Fibroblast of the aortic adventitia (primary cell): Measurements from ENCODE around the gene MICU1. TPM values are rescaled to one million over a fixed set of nuclear protein-coding genes. Genes with fewer than 3 reads are reported as not detected.

ENCODE experiments used
- DNase-seq: peaks from one replicate; pipeline ENCODE4 v3.0.0-alpha.2; 2010; ENCODE audit warnings: low read depth
- H3K4me3 ChIP-seq: 2 replicates; pipeline ENCODE4 v1.5.1; 2011; ENCODE audit warnings: low read depth, mild to moderate bottlenecking, control low read depth, low read length, moderate library complexity
- total RNA-seq: library from RNA; depleted of rRNA; stranded (reverse); fragments of >200 nt; gene quantifications from 2 replicates; pipeline ENCODE4 v1.2.3, GENCODE V29; 2012; ENCODE audit warnings: low replicate concordance
- TF ChIP-seq, protein P1 (sequence below): IDR thresholded peaks from 2 replicates; pipeline ENCODE4 v1.5.1; 2011; ENCODE audit warnings: mild to moderate bottlenecking, low read length, control low read depth, inconsistent platforms; ENCODE audit not compliant: insufficient read depth

Gene MICU1
- total RNA-seq, 1 donor = 58.3 TPM

DNA sequence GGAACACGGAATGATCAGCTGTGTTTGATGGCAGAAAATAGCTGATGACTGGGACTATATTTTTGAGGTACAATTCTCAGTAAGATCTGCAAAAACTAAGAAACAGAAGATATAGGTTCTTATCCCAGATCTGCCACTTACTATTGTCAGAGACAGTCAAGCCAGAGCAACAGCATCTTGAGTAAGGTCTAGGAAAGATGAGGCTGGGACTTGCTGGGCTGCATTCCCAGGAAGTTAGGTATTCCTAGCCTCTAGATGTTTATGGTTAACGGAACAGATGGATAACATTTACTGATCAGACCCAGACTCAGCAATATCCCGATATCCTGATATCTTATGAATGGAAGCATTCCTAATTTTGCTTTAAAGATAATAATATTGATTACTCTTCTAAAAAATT lies 202.5 kb downstream of the MICU1 start:
- H3K4me3 ChIP-seq = no peak overlapping the region
- DNase-seq = no peak
- TF ChIP-seq, protein P1, sequence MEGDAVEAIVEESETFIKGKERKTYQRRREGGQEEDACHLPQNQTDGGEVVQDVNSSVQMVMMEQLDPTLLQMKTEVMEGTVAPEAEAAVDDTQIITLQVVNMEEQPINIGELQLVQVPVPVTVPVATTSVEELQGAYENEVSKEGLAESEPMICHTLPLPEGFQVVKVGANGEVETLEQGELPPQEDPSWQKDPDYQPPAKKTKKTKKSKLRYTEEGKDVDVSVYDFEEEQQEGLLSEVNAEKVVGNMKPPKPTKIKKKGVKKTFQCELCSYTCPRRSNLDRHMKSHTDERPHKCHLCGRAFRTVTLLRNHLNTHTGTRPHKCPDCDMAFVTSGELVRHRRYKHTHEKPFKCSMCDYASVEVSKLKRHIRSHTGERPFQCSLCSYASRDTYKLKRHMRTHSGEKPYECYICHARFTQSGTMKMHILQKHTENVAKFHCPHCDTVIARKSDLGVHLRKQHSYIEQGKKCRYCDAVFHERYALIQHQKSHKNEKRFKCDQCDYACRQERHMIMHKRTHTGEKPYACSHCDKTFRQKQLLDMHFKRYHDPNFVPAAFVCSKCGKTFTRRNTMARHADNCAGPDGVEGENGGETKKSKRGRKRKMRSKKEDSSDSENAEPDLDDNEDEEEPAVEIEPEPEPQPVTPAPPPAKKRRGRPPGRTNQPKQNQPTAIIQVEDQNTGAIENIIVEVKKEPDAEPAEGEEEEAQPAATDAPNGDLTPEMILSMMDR = no peak

DNA sequence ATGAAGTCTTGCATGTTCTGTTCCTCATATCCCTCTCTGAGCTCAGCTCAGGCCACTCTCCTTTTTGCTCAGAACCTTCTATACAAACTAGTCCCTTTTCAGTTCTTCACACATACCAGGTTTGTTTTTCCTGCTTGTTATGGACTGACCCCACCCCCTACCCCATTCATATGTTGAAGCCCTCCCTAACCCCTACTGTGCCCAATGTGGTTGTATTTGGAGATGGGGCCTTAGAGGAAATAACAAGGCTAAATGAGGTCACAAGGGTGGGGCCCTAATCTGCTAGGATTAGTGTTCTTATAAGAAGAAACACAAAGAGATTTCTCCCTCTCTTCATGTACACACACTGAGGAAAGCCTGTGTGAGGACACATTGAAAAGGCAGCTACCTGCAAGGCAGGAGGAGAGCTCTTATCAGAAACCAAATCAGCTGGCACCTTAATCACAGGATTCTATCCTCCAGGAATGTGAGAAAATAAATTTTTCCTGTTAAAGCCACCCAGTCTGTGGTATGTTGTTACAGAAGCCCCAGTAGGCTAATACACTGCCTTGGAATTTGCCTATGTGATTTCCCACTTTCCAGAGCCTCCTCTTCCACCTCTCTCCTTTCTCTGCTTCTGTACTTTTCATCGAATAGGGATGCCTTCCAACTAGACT lies 203.9 kb downstream of the MICU1 start:
- DNase-seq = no peak
- TF ChIP-seq, protein P1 = no peak
- no peak overlapping the region for H3K4me3 ChIP-seq

DNA sequence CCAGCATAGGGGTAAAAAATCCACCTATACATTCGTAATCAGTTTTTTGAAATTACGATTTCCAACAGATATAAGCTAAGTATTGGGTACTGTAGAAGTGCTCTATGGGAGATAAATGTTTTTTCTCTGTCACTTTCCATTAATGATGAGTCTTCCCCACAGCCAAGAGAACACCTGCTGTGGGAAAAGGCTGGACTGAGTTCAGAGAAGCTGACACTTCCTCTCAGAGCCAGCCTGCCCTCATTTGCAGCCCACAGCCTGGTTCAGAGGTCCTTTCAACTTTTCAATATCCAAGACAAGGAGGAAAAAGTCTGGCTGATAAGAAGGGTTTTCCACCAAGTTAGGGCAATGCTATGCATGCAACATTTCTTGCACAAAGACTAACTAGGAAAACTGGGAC lies 206.6 kb downstream of the MICU1 start:
- TF ChIP-seq, protein P1 = no peak
- no peak overlapping the region for H3K4me3 ChIP-seq
- no peak for DNase-seq

DNA sequence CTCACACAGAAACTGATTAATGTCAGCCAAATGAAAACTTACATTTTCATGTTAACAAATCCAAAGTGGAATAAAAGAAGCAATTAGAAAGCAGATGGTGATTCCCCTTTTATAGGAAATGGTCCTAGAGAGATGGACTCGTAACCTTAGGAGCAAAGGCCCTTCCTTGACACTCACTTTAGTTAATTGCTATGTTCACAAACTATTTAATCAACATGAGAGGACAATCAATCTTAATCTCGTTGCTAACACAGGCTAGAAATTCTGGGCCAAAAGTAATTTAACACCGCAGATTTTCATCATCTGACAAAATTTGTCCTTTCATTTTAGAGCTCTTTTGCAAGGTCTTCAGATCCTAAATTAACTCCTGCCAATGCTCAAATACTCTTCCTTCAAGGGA lies 207.2 kb downstream of the MICU1 start:
- H3K4me3 ChIP-seq = no peak overlapping the region
- TF ChIP-seq, protein P1 = no peak
- no peak for DNase-seq

DNA sequence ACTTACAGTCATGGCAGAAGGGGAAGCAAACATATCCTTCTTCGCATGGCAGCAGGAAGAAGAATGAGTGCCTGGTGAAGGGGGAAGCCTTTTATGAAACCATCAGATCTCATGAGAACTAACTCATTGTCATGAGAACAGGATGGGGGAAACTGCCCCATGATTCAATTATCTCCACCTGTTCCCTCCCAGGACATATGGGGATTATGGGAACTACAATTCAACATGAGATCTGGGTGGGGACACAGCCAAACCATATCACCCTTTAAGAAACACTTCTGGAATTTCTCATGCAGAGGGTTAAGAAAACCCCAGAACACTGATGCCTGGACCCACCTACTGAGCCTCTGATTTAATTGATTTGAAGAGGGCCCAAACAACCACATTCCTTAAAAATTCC lies 207.9 kb downstream of the MICU1 start:
- no peak overlapping the region for H3K4me3 ChIP-seq
- TF ChIP-seq, protein P1 = no peak
- no peak for DNase-seq

DNA sequence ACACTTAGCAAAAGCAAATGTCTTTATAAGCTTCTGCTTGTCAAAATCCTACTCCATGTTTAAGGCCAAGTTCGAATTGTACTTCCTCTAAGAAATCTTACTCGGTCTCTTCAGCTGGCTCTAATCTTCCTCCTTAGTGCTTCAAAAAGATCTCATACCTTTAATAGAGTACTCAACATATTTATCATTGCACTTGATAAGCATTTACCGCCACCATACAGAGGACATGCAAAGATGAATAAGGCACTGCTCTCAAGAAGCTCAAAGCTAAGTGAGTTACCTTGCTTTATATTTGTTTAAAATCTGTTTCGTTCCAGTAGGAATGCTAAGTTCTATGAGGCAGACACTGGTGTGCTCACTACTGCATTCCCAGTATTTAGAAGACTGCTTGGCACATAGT lies 209.2 kb downstream of the MICU1 start:
- no peak overlapping the region for H3K4me3 ChIP-seq
- TF ChIP-seq, protein P1 = no peak
- DNase-seq = no peak

DNA sequence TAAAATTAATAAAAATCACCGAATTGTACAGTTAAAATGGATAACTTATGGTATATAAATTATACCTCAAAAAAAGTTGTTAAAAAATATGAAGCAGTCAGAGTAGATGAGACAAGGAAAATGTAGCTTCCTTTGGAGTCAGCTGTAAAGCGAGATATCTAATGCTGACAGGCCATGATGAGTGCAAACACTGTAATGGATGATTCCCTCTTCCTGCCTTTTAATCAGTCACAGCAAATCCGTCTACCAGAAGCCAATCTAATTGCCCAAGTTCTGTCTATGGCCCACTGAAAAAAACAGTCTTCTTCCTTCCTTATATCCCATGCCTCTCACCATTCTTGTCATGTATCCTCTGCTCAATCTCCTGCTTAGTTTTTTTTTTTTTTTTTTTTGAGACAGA lies 211.2 kb downstream of the MICU1 start:
- no peak for DNase-seq
- no peak overlapping the region for H3K4me3 ChIP-seq

More for the DNA sequence above, 211.2 kb downstream of the MICU1 start:
- TF ChIP-seq, protein P1 = no peak
